Liver (tissue), 3 donors: ENCODE measurements around the gene ARHGEF12.

ENCODE experiments used
- TAF1 ChIP-seq: conservative IDR thresholded peaks from 2 replicates; pipeline ENCODE4 v1.6.1; 2016; ENCODE audit warnings: antibody characterized with exemption, mild to moderate bottlenecking
- YY1 ChIP-seq: IDR thresholded peaks from 2 replicates; pipeline ENCODE4 v1.6.1; 2016; ENCODE audit warnings: antibody characterized with exemption, mild to moderate bottlenecking
- TF ChIP-seq, protein P1 (sequence below): fragments of 150-350 bp; IDR thresholded peaks from 2 replicates; pipeline ENCODE4 v1.5.1; 2017; ENCODE audit warnings: improper control_type of control experiment, low read depth, low read length; ENCODE audit not compliant: missing input control
- TF ChIP-seq, protein P2 (sequence below): IDR thresholded peaks from 2 replicates; pipeline ENCODE4 v1.6.1; 2016; ENCODE audit warnings: antibody characterized with exemption
- TF ChIP-seq, protein P3 (sequence below): IDR thresholded peaks from 2 replicates; pipeline ENCODE4 v1.6.1; 2016; ENCODE audit warnings: antibody characterized with exemption, mild to moderate bottlenecking
- donor health status: healthy.
- donor health status: healthy.

DNA sequence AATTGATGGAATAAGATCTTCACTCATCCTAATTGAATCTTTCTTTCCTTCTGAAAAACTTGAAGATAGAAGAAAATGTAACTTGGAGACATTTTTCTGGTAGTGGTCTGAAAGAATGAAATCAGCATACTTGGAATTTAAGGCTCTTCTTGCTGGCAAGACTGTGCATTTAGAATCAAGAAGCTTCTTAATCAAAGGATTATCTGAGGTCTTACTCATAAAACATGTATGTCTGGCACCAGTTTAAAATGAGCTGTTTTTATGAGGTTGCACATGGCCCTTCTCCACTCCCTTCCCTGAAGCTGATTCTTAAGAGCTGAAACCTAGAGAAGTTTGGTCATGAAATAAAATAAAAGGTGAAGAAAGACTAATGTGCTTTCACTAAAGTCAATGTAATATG, 77.3 kb downstream of the ARHGEF12 start:
- TF ChIP-seq, protein P1, sequence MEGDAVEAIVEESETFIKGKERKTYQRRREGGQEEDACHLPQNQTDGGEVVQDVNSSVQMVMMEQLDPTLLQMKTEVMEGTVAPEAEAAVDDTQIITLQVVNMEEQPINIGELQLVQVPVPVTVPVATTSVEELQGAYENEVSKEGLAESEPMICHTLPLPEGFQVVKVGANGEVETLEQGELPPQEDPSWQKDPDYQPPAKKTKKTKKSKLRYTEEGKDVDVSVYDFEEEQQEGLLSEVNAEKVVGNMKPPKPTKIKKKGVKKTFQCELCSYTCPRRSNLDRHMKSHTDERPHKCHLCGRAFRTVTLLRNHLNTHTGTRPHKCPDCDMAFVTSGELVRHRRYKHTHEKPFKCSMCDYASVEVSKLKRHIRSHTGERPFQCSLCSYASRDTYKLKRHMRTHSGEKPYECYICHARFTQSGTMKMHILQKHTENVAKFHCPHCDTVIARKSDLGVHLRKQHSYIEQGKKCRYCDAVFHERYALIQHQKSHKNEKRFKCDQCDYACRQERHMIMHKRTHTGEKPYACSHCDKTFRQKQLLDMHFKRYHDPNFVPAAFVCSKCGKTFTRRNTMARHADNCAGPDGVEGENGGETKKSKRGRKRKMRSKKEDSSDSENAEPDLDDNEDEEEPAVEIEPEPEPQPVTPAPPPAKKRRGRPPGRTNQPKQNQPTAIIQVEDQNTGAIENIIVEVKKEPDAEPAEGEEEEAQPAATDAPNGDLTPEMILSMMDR = no peak
- TF ChIP-seq, protein P2, sequence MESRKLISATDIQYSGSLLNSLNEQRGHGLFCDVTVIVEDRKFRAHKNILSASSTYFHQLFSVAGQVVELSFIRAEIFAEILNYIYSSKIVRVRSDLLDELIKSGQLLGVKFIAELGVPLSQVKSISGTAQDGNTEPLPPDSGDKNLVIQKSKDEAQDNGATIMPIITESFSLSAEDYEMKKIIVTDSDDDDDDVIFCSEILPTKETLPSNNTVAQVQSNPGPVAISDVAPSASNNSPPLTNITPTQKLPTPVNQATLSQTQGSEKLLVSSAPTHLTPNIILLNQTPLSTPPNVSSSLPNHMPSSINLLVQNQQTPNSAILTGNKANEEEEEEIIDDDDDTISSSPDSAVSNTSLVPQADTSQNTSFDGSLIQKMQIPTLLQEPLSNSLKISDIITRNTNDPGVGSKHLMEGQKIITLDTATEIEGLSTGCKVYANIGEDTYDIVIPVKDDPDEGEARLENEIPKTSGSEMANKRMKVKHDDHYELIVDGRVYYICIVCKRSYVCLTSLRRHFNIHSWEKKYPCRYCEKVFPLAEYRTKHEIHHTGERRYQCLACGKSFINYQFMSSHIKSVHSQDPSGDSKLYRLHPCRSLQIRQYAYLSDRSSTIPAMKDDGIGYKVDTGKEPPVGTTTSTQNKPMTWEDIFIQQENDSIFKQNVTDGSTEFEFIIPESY = no peak
- TF ChIP-seq YY1 (no peak), TAF1 (no peak)
- TF ChIP-seq, protein P3, sequence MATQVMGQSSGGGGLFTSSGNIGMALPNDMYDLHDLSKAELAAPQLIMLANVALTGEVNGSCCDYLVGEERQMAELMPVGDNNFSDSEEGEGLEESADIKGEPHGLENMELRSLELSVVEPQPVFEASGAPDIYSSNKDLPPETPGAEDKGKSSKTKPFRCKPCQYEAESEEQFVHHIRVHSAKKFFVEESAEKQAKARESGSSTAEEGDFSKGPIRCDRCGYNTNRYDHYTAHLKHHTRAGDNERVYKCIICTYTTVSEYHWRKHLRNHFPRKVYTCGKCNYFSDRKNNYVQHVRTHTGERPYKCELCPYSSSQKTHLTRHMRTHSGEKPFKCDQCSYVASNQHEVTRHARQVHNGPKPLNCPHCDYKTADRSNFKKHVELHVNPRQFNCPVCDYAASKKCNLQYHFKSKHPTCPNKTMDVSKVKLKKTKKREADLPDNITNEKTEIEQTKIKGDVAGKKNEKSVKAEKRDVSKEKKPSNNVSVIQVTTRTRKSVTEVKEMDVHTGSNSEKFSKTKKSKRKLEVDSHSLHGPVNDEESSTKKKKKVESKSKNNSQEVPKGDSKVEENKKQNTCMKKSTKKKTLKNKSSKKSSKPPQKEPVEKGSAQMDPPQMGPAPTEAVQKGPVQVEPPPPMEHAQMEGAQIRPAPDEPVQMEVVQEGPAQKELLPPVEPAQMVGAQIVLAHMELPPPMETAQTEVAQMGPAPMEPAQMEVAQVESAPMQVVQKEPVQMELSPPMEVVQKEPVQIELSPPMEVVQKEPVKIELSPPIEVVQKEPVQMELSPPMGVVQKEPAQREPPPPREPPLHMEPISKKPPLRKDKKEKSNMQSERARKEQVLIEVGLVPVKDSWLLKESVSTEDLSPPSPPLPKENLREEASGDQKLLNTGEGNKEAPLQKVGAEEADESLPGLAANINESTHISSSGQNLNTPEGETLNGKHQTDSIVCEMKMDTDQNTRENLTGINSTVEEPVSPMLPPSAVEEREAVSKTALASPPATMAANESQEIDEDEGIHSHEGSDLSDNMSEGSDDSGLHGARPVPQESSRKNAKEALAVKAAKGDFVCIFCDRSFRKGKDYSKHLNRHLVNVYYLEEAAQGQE = no peak
